H54 (cell line): ENCODE data around the gene FBXL15.
A peak's percentile ranks its signal among the peaks of the same experiment; 100 is the strongest.

Source experiments
- DNase-seq: peaks from one replicate; pipeline ENCODE4 v3.0.0; 2011; ENCODE audit warnings: low spot score, mixed read lengths; ENCODE audit not compliant: insufficient read length
- FAIRE-seq: peaks from 3 replicates; lab custom pipeline; 2011; peaks lifted over from hg19 to GRCh38; lab: Jason Lieb, UNC
- POLR2A ChIP-seq: IDR thresholded peaks from 2 replicates; pipeline ENCODE4 v1.6.1; 2011; ENCODE audit warnings: low read depth, mild to moderate bottlenecking, low read length

FBXL15 gene

DNA sequence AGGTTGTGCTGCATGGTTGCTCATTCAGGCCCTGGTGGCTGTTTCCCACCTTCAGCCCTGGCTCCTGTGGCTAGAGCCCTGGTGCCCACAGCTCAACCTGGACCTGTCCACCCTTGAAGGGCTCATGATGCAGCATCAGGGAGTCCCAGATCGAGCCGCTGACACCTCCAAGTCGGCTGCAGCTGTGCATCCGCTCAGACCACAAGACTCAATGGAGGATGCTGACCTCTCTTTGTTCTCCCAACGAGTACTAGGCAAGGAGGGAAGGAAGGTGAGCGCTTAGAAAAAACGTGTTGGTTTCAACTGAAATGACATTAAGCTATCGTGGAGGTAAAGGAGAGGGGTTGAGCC lies 40.2 kb downstream of the FBXL15 start:
- TF ChIP-seq POLR2A = no peak
- DNase-seq (no peak), FAIRE-seq (no peak)

DNA sequence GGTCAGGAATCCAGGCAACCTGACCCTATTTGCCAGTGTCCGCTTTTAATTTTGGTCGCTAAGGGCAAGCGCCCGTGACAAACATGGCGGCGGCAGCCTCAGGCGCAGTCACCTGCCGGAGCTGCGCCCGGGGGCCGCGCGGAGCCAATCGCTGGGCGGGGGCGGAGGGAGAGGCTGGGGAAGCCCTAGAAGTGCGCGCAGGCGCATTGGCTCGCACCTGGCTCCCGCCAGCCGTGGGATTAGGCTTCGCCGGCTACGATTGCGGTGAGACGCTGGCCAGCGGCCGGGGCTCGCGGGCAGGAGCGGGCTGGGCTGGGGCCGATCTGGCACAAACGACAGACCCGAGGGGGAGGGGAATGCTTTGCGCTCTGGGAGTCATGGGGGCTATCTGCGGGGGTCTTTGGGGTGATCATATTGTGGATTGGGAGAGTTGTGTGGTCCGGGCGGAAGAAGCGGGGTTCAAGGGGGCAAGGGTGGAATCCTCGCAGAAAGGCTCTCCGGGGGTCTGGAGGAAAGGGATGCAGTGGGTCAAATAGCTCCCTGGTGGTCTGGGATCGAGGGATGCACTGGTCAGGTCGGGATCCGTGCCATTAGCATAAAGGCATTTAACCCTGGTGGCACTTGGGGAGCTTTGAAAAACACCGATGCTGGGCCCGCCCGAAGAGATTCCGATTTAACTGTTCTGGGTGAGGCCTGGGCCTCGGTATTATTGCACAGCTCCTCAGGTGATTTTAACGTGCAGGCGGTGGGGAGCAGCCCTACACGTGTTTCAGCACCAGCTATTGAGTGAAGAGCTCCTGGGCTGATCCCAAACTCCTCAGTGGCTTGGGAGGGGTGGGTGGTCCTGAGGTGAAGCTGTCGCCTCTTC lies 40.8 kb downstream of the FBXL15 start:
- no peak for FAIRE-seq
- peak; percentile 97 for DNase-seq
- TF ChIP-seq POLR2A = peak; percentile 43

DNA sequence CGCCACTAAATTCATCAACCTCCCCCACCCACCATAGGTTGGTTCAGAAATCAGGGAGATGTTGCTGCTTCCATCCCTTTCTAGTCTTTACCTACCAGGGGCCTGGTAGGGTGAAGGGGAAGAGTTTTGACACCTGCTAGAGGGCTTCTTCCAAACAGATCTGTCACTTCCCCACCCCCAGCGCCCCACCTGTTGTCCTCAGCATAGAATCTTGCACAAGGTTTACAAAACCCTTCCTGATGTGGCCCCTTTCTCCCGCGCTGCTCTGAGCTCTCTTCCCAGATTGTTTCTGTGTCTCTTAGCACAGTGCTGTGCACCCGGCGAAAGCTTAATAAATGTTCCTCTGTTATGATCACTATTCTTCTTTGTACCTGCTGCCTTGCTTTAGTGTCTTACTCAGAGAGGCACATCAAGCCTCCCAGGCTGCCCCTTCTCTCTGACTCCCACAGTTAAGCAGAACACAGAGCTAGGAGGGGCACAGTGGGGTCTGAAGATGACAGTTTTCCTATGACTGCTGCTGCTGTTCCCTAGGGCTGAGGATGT lies 41.9 kb downstream of the FBXL15 start:
- DNase-seq (no peak), FAIRE-seq (no peak)
- no peak for TF ChIP-seq POLR2A

DNA sequence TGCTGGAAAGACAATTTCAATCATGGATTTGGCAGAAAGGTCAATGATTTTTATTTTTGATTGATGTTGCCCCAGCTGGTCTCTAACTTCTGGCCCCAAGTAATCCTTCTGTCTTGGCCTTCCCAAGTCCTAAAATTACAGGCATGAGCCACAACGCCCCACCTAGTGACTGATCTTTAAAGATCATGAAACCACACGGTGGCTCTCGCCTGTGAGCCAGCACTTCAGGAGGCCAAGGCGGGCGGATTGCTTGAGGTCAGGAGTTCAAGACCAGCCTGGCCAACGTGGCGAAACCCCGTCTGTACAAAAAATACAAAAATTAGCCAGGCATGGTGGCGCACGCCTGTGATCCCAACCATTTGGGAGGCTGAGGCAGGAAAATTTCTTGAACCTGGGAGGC lies 43.3 kb downstream of the FBXL15 start:
- no peak for TF ChIP-seq POLR2A
- DNase-seq (no peak), FAIRE-seq (no peak)

DNA sequence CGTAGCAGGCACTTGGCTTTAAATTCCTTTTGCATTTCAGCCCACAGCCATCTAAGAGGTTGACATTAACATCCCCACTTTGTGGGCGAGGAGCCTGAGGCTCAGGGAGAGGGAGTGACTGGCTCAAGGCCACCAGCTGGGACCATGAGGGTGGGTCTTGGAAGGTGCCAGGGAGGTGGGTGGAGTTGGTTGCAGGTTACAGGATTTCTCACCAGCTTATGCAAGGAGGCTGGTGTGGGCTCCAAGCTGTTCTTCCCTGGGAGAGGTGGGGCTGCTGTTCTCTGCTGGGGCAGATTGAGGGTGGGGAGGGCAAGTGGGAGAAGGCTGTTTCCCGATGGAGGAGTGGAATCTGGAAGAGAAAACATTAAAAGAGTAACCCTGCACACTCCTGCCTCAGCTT lies 44.8 kb downstream of the FBXL15 start:
- DNase-seq (no peak), FAIRE-seq (no peak)
- TF ChIP-seq POLR2A = no peak

DNA sequence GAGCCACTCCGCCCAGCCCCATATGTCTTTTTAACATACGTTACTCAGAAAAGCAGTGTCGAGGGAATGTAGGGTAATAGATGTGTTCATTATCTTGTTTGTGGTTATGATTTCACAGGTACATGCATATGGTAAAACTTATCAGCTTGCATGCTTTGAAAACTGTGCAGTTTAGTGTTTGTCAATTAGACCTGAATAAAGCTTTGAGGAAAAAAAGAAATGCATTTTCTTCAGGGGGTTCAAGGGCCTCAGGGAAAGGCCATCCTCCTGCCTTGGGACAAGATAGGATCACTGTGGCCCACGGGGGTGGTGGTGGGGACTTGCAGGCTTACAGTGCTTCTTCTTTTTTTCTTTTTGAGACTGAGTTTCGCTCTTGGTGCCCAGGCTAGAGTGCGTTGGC lies 46.7 kb downstream of the FBXL15 start:
- DNase-seq = no peak
- no peak for TF ChIP-seq POLR2A
- FAIRE-seq = no peak

DNA sequence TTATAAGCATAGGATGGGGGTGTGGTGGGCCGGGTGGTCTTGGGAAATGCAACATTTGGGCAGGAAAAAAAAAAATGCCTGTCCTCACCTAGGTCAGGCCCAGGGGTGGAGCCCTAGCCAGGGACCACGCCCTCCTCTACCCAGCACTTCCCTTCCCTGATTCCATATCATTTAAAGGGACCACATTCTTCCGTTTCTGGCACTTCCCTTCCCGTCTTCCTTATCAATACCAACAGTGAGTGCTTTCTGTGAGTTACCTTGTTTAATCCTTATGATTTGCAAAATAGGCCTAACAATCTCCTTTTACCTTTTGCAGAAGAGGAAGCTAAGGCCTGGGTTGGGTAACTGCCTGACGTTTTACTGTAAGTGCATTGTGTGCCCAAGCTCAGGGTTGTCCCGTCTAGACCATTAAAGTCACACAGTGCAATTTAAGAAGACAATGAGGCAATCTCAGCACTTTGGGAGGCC lies 47.4 kb downstream of the FBXL15 start:
- FAIRE-seq (no peak), DNase-seq (no peak)
- TF ChIP-seq POLR2A = no peak

DNA sequence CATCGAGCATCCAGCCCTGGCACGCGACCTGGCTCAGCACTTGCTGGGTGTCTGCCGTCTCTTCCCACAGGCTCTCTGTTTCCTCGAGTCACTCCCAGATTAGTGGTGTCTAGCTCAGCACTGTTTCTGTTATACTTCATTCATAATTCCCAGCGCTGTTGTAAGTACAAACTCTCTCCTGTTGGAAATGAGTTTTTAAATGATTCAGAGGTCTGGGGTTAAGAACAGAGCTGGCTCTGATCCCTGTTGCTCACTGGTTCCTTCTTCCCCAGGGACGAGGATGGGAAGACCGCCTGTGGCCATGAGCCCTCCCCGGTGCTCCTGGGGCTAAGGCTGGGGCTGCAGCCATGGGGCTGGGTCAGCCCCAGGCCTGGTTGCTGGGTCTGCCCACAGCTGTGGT lies 48.0 kb downstream of the FBXL15 start:
- DNase-seq (no peak), FAIRE-seq (no peak)
- no peak for TF ChIP-seq POLR2A

DNA sequence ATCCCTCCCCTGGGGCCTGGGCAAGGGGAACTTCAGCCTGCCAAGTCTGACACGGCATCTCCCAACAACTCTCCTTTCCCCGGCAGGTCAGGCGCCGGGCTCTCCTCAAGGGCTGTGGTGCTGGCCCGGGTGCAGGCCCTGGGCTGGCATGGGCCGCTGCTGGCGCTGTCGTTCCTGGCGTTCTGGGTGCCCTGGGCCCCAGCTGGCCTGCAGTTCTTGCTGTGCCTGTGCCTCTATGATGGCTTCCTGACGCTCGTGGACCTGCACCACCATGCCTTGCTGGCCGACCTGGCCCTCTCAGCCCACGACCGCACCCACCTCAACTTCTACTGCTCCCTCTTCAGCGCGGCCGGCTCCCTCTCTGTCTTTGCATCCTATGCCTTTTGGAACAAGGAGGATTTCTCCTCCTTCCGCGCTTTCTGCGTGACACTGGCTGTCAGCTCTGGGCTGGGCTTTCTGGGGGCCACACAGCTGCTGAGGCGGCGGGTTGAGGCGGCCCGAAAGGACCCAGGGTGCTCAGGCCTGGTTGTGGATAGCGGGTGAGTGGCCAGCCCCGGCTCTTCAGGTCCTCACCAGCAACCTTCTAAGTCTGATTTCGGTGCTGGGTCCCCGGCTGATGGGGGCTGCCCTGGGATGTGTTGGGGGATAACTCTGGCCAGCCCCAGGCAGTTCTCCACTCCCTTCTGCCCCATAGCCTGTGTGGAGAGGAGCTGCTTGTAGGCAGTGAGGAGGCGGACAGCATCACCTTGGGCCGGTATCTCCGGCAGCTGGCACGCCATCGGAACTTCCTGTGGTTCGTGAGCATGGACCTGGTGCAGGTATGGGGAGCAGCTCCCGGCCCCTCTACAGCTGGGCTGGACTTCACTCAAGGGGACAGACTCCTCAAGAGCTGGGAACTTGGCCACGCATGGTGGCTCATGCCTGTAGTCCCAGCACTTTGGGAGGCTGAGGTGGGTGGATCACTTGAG lies 50.2 kb downstream of the FBXL15 start:
- DNase-seq (no peak), FAIRE-seq (no peak)
- no peak for TF ChIP-seq POLR2A
